GM12801 (cell line): Measurements from ENCODE around the gene FBXO45.

ENCODE experiments used
- TF ChIP-seq, protein P1 (sequence below): IDR thresholded peaks from one replicate; pipeline ENCODE4 v1.5.1; 2011; ENCODE audit warnings: control low read depth; ENCODE audit not compliant: insufficient read length; ENCODE audit errors: extremely low read depth

Gene FBXO45

DNA sequence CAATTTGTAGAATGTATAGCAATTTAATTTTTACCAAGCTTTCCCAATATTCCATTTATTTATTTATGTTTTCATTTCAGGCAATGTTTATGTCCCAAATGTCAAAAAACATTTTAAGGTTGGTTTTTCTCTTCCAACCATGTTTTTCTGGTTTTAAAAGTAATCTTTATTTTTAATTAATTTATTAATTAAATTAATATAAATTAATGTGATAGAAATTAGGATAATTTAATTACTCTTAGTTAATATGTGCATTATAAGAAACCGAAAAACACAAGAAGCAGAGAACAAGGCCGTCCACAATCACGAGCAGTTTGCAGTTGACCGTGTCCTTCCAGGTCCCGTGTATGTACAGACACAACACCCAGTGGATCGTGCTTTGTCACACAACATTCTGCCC lies 34.2 kb downstream of the FBXO45 start:
- TF ChIP-seq, protein P1, sequence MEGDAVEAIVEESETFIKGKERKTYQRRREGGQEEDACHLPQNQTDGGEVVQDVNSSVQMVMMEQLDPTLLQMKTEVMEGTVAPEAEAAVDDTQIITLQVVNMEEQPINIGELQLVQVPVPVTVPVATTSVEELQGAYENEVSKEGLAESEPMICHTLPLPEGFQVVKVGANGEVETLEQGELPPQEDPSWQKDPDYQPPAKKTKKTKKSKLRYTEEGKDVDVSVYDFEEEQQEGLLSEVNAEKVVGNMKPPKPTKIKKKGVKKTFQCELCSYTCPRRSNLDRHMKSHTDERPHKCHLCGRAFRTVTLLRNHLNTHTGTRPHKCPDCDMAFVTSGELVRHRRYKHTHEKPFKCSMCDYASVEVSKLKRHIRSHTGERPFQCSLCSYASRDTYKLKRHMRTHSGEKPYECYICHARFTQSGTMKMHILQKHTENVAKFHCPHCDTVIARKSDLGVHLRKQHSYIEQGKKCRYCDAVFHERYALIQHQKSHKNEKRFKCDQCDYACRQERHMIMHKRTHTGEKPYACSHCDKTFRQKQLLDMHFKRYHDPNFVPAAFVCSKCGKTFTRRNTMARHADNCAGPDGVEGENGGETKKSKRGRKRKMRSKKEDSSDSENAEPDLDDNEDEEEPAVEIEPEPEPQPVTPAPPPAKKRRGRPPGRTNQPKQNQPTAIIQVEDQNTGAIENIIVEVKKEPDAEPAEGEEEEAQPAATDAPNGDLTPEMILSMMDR, result no peak

DNA sequence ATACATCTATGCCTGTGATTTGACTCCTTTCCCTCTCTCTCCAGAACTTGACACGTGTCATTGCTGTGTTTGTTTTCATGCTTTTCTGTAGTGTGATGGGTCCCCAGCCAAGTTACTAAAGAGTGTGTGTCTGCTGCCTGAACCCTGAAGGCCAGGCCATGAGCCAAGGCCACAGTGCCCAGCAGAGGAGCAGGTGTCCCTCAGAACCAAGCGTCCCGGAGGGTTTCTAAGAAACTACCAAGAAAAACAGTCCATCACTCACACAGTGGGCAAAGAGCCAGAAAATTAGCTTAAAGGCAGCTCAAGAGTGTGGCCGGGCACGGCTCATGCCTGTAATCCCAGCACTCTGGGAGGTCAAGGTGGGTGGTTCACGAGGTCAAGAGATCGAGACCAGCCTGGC lies 35.2 kb downstream of the FBXO45 start:
- TF ChIP-seq, protein P1, result no peak

DNA sequence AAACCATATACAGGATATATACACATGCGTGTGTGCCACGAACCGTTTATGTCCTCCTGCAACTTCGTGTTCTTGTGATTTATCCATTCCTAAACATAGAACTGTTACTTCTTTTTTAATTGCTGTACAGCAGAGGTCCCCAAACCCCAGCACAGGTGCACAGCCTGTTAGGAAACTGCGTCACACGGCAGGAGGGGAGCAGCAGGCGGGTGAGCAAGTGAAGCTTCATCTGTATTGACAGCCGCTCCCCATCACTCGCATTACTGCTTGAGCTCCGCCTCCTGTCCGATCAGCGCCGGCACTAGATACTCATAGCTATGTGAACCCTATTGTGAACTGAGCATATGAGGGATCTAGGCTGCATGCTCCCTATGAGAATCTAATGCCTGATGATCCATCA lies 36.1 kb downstream of the FBXO45 start:
- TF ChIP-seq, protein P1, result no peak

DNA sequence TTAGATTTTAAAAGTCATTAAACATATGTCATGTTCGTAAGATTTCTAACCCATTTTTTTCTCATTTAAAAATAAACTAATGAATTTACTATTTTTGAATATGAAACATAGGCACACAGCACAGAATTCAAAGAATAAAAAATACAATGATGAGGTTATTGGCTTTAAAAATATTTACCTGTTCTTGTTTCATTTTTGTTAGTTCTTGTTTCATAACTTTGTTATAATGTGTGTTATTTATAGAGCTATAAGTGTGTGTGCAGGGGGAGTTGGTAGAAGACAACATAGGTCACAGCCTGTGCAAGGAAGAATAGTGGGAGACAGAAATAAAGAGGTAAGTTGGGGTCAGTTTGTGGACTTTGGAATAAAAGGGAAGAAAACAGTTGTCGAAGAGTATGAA lies 40.2 kb downstream of the FBXO45 start:
- TF ChIP-seq, protein P1, result no peak

DNA sequence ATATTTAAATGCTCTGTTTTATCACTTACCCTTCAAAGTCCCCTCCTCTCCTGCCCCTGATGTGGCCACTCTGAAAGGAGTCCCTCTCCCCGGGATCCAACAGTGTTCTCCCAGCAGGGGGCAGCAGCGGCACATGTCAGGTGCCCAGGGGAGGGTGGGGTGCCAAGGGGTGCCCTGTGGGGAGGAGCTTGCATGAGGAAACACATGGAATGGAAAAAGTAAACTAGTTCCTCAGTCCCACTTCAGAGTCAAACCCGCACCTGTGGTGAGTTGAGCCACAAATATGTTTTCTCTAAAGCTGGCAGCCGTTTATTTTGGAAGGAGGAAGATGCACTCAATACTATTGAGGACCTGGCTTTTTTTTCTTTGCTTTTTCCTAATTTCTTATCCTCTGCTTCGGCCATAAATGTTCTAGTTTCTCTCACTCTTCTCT lies 40.9 kb downstream of the FBXO45 start:
- TF ChIP-seq, protein P1, result no peak

DNA sequence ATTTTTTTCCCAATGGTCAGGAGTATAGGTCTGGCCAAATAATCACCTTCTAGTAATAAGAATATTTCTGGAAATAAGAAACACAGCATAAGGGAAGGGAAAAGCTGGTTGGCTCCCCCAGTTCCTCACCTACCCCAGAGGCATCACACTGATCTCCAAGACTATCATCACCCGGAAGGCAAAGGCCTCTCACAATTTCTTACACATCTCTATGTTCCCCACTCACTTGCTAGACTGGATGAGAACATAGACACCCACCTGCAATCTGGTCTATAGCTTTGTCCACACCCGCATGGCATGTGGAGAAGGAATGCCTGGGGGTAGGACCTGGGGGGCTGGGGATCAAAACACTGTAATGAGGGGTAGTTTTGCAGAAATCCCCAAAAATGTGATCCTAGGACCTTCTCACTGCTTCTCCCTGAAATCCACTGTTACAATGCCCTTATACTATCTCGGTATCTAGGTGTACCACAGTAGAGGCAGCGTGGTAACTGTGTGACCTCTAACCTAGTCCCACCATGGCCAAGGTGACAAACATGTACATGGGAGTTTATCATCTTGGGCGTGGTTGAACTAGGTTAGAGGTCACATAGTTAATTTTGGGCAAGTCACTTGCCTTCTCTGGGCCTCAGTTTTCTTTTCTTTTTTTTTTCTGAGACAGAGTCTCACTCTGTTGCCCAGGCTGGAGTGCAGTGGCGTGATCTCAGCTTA lies 41.5 kb downstream of the FBXO45 start:
- TF ChIP-seq, protein P1, result no peak

DNA sequence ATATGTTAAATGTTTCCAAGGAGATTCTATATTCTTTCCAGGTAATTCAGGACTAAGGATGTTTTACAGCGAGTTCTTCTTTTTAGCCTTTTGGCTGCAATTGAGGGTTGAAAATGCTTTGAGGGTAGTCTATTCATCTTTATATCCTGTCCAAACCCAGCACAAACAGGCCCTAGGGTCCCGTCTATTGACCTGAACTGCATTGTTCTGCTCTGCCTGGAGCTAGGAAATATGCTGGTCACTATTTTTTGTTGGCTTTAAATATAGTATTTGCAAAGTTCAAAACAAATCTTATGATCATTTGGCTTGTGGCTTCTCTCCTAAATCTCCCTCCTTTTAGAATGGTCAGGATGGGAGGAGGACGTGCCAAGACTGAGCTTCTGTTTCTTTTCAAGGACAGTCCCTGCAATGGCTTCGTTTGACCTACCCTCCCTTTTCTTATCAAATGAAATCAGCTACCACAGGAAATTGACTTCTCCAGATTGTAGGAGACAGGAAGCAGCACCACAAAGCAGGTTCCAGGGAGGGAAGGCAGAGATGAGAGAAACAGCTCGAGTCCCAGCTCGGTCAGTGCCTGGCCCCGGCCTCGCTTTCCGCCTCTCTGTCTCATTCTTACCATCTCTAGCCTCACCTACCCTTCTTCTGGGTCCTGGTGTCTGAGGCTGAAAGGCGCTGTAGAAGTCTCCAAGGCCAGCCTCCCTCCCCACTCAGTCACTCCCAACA lies 43.5 kb downstream of the FBXO45 start:
- TF ChIP-seq, protein P1, result no peak
